Tibial nerve (tissue), 4 donors: ENCODE measurements around the gene THSD4.

Experiments used
- EP300 ChIP-seq, 2 donors: sonication (generic); formaldehyde crosslinking; IDR thresholded peaks; one replicate each; pipeline ENCODE4 v1.6.1; 2017; ENCODE audit warnings: antibody characterized with exemption in 2 of 2, mild to moderate bottlenecking in 1 of 2
- POLR2A ChIP-seq, 2 donors: fragments of 450-650 bp; IDR thresholded peaks; one replicate each; pipeline ENCODE4 v1.6.1; 2017; ENCODE audit warnings: antibody characterized with exemption in 2 of 2, mild to moderate bottlenecking in 2 of 2, moderate library complexity in 2 of 2
- TF ChIP-seq, protein P1 (sequence below), 5 experiments: fragments of 200-600 bp in 3 of 5; fragments of 450-650 bp in 2 of 5; sonication (generic) in 3 of 5; IDR thresholded peaks; one replicate each; pipeline ENCODE4 v1.5.1; 2016 to 2019; ENCODE audit warnings: antibody characterized with exemption in 5 of 5, mild to moderate bottlenecking in 3 of 5, moderate library complexity in 2 of 5

DNA sequence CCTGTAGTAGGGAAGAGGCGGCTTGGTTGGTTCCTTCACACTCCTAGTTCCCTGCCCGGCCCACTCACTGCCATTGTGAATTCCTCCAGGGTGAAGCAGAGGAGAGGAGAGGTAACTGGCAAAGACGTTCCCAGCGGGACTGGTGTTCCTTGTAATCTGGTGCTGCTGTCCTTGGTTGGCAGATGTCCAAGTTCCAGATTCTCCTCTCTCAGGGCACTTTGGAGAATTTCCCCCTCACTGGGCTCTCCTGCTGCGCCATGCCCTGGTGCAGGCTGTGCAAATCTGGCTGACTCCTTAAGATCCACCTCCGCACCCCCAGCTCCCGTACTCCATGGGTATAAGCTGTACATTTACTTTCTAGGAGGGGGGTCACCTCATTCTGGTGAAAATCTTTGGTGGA is 37.3 kb downstream of the THSD4 start:
- TF ChIP-seq, protein P1, sequence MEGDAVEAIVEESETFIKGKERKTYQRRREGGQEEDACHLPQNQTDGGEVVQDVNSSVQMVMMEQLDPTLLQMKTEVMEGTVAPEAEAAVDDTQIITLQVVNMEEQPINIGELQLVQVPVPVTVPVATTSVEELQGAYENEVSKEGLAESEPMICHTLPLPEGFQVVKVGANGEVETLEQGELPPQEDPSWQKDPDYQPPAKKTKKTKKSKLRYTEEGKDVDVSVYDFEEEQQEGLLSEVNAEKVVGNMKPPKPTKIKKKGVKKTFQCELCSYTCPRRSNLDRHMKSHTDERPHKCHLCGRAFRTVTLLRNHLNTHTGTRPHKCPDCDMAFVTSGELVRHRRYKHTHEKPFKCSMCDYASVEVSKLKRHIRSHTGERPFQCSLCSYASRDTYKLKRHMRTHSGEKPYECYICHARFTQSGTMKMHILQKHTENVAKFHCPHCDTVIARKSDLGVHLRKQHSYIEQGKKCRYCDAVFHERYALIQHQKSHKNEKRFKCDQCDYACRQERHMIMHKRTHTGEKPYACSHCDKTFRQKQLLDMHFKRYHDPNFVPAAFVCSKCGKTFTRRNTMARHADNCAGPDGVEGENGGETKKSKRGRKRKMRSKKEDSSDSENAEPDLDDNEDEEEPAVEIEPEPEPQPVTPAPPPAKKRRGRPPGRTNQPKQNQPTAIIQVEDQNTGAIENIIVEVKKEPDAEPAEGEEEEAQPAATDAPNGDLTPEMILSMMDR (IDR thresholded peaks at IDR 0.05): no peak
- TF ChIP-seq POLR2A (IDR thresholded peaks at IDR 0.05) (no peak), EP300 (IDR thresholded peaks at IDR 0.05) (no peak)
